Left lobe of liver (tissue), 2 donors: Measurements from ENCODE around the gene GREM1. TPM values are rescaled to one million over a fixed set of nuclear protein-coding genes. Genes with fewer than 3 reads are reported as not detected.
A peak's percentile ranks its signal among the peaks of the same experiment; 100 is the strongest.

Experiments
- ATAC-seq: fragments of 200-7000 bp; cut with Tn5 transposase; one replicate; pipeline ENCODE4 v1.9.1; 2020; ENCODE audit warnings: mild to moderate bottlenecking, moderate library complexity
- DNase-seq: peaks from one replicate; pipeline ENCODE4 v3.0.0-alpha.2; 2020; ENCODE audit warnings: low spot score
- total RNA-seq: library from RNA; stranded (reverse); gene quantifications from one replicate; pipeline ENCODE4 v1.2.1, GENCODE V29; 2021
- donor health status: DM: no; HTN: no; CAD: no; lungs with moderate emphysema.
- donor health status: DM: no; HTN: yes; CAD: no.

GREM1 gene
- total RNA-seq, 1 donor from 2014 or later = 2.2 TPM

GRCh38 chr15:32729700-32730395, 12.0 kb downstream of the GREM1 start:
- no peak for ATAC-seq

GRCh38 chr15:32730677-32731654, 13.2 kb downstream of the GREM1 start:
- ATAC-seq = peak; percentile 74
- peak; percentile 75 for DNase-seq

More at GRCh38 chr15:32729700-32730395, 12.0 kb downstream of the GREM1 start:
- DNase-seq = no peak

GRCh38 chr15:32732574-32733157, 14.9 kb downstream of the GREM1 start:
- DNase-seq = no peak

GRCh38 chr15:32733281-32733680, 15.5 kb downstream of the GREM1 start:
- ATAC-seq = no peak
- DNase-seq = no peak

More at GRCh38 chr15:32732574-32733157, 14.9 kb downstream of the GREM1 start:
- peak; percentile 92 for ATAC-seq

GRCh38 chr15:32735989-32736700, 18.3 kb downstream of the GREM1 start:
- ATAC-seq (peak; percentile 54), DNase-seq (no peak)

GRCh38 chr15:32736701-32737061, 18.9 kb downstream of the GREM1 start:
- ATAC-seq (no peak), DNase-seq (no peak)

- DNase-seq = no peak
Measured at GRCh38 chr15:32737304-32737703, 19.5 kb downstream of the GREM1 start.

GRCh38 chr15:32738666-32739065, 20.9 kb downstream of the GREM1 start:
- DNase-seq (no peak), ATAC-seq (no peak)

More at GRCh38 chr15:32737304-32737703, 19.5 kb downstream of the GREM1 start:
- no peak for ATAC-seq

- ATAC-seq = no peak
Measured at GRCh38 chr15:32739522-32740063, 21.8 kb downstream of the GREM1 start.

GRCh38 chr15:32743411-32744140, 25.8 kb downstream of the GREM1 start:
- no peak for DNase-seq
- ATAC-seq = no peak

More at GRCh38 chr15:32739522-32740063, 21.8 kb downstream of the GREM1 start:
- no peak for DNase-seq

- no peak for ATAC-seq
- no peak for DNase-seq
Measured at GRCh38 chr15:32746116-32746857, 28.5 kb downstream of the GREM1 start.

- ATAC-seq (no peak), DNase-seq (no peak)
Measured at GRCh38 chr15:32747921-32748342, 30.1 kb downstream of the GREM1 start.

GRCh38 chr15:32750979-32751378, 33.2 kb downstream of the GREM1 start:
- ATAC-seq = no peak
- DNase-seq = no peak

GRCh38 chr15:32757426-32757825, 39.6 kb downstream of the GREM1 start:
- ATAC-seq = no peak

GRCh38 chr15:32763295-32763694, 45.5 kb downstream of the GREM1 start:
- ATAC-seq (no peak), DNase-seq (no peak)

More at GRCh38 chr15:32757426-32757825, 39.6 kb downstream of the GREM1 start:
- no peak for DNase-seq

- DNase-seq (no peak), ATAC-seq (no peak)
Measured at GRCh38 chr15:32765236-32765635, 47.4 kb downstream of the GREM1 start.

GRCh38 chr15:32766101-32766500, 48.3 kb downstream of the GREM1 start:
- no peak for DNase-seq
- ATAC-seq = no peak

- ATAC-seq (no peak), DNase-seq (no peak)
Measured at GRCh38 chr15:32767236-32767635, 49.4 kb downstream of the GREM1 start.

GRCh38 chr15:32774022-32774421, 56.2 kb downstream of the GREM1 start:
- DNase-seq (no peak), ATAC-seq (no peak)
